ENCODE measurements around the gene PKDREJ. TPM values are rescaled to one million over a fixed set of nuclear protein-coding genes. Genes with fewer than 3 reads are reported as not detected.

PKDREJ gene
- total RNA-seq, 1 experiment from 2014 or later, result 0.04 TPM

DNA sequence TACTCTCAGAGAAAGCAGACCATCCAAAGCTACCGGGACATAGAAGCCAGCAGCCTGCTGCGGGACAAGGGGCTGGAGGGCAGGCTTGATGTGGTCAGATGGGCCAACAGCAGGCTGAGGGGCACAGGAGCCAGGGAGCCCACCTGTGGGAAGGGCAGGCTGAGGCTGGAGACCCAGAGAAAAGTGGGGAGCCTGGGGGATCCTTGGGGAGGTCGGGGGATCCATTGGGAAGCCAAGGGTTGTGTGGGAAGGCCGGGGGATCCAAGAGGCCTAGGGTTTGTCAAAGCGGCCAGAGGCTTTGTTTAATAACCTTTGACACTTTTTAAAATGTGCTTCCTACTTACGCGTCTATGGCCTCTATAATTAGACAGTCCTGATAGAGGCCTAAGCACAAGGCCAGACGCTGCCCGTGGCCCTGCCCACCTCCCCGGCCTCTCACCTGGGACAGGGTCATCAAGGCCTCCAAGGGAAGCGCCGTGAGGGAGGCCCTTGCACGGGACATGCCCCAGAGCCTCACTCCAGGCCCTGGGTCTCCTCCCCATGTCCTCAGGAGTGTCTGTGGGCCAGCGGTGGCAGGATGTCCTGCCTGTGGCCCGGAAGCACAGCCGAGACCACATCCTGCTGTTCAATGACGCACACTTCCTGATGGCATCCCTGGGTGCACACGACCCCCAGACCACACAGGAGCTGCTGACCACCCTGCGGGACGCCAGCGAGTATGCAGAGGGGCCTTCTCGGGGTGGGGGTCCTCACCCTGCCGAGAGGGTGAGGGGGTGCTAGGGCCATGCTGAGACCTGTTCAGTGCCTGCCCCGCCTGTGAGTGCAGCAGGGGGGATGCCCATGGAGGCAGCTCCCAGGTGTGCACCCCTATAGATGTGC, 25.0 kb upstream of the PKDREJ start:
- H3T11ph ChIP-seq (ENCODE audit: low read length), result no peak overlapping the region
- no peak overlapping the region for H3K9ac ChIP-seq (ENCODE audit: extremely low read depth, insufficient read length, low read length)
- H3K9me3 Mint-ChIP-seq, result no peaks in the 10 kb centered on the region
- H3K56ac ChIP-seq (ENCODE audit: insufficient read length, low read depth, low read length), result no peak overlapping the region
- no peak overlapping the region for H3K27ac ChIP-seq (ENCODE audit: insufficient read length, low read depth, low read length)
- H3K27ac Mint-ChIP-seq, result peak overlapping the region in 1 of 3 experiments; percentile 77; a peak in 1 of 7 replicates
- H3K14ac ChIP-seq (ENCODE audit: insufficient read depth, low read length), result no peak overlapping the region
- peaks cover 11 to 40% (median 38%) of the 10 kb centered on the region in 3 experiments; a peak in 6 of 7 replicates for H3K36me3 Mint-ChIP-seq (ENCODE audit: insufficient read depth in 1 of 3, low read depth in 3 of 3)
- H4K8ac ChIP-seq (replicated peaks; ENCODE audit: insufficient read length, low read depth, low read length), result no peak overlapping the region
- H3K79me2 ChIP-seq (ENCODE audit: insufficient read depth, low read length), result no peaks in the 10 kb centered on the region
- H4K91ac ChIP-seq (ENCODE audit: insufficient read length, low read depth, low read length), result no peak overlapping the region
- no peak for DNase-seq
- no peak overlapping the region for H3K4ac ChIP-seq (ENCODE audit: low read depth, low read length)
- H3K4me3 Mint-ChIP-seq, result no peak overlapping the region
- H2BK5ac ChIP-seq (ENCODE audit: insufficient read length, low read length), result no peak overlapping the region
- no peak overlapping the region for H2AK5ac ChIP-seq (ENCODE audit: insufficient read length, low read length)
- no peak overlapping the region for H2BK15ac ChIP-seq (ENCODE audit: low read depth, low read length)
- no peak overlapping the region for H3K18ac ChIP-seq (ENCODE audit: insufficient read length, low read depth, low read length)
- H3K9me3 ChIP-seq (ENCODE audit: control insufficient read depth, low read depth, low read length), result no peaks in the 10 kb centered on the region
- no peaks in the 10 kb centered on the region for H3K4me1 Mint-ChIP-seq
- no peak overlapping the region for H4K5ac ChIP-seq (ENCODE audit: insufficient read length, low read depth, low read length)
- H3K23me2 ChIP-seq (ENCODE audit: insufficient read length, low read depth, low read length, poor library complexity, severe bottlenecking), result no peaks in the 10 kb centered on the region
- H4K20me1 ChIP-seq (ENCODE audit: control insufficient read depth, insufficient read depth, insufficient read length), result no peaks in the 10 kb centered on the region
- H3K23ac ChIP-seq (ENCODE audit: insufficient read length, low read depth, low read length), result no peak overlapping the region
- no peaks in the 10 kb centered on the region for H3K79me1 ChIP-seq (ENCODE audit: insufficient read depth, low read depth, low read length, poor library complexity, severe bottlenecking)
- H2BK12ac ChIP-seq (ENCODE audit: insufficient read length, low read depth, low read length), result no peak overlapping the region
- H3K27me3 ChIP-seq (ENCODE audit: insufficient read depth, low read length), result no peaks in the 10 kb centered on the region
- WGBS (ENCODE audit: extremely low coverage, insufficient read length, low lambda C conversion rate), result no CpG with 5 or more reads among the region's 24 CpGs
- H2AFZ ChIP-seq (ENCODE audit: low read length), result no peak overlapping the region
- no peak overlapping the region for H3K4me2 ChIP-seq (ENCODE audit: insufficient read depth, insufficient read length, low read length)
- H2BK20ac ChIP-seq (ENCODE audit: low read depth, low read length, poor library complexity, severe bottlenecking), result no peak overlapping the region
- H3K27me3 Mint-ChIP-seq (ENCODE audit: low read depth), result no peaks in the 10 kb centered on the region; the same call in 1 of the 2 replicates
- no peak for TF ChIP-seq CTCF (conservative IDR thresholded peaks at IDR 0.05)
- no peak overlapping the region for H2BK120ac ChIP-seq (ENCODE audit: low read depth, low read length, poor library complexity, severe bottlenecking)
- no peaks in the 10 kb centered on the region for H3K4me1 ChIP-seq (ENCODE audit: insufficient read depth, low read length)

Data from H9 (cell line).